Stimulated activated CD8-positive, alpha-beta memory T cell treated with anti-CD3 and anti-CD28 coated beads, Interleukin-7, amount 100 ng/mL, for 4 hours (primary cell): ENCODE results near the gene SNX5.
A peak's percentile ranks its signal among the peaks of the same experiment; 100 is the strongest.

ENCODE experiments used
- DNase-seq, 2 donors: peaks; one replicate each; pipeline ENCODE4 v3.0.0-alpha.2; 2020; ENCODE audit warnings: low read depth in 2 of 2

Gene SNX5

GRCh38 chr20:17968366-17969277, at the start of gene SNX5, which contains the start of gene MGME1:
Gene SNX5 (minus strand): TSS chr20:17968794. CDS start chr20:17968425, 369 bp downstream.
Gene MGME1 (plus strand): TSS chr20:17969018. CDS start chr20:17969860, 842 bp downstream.
- peak; percentile 99 to 100 for DNase-seq

GRCh38 chr20:18018100-18018499, 49.5 kb upstream of the SNX5 start:
- DNase-seq = no peak

GRCh38 chr20:18016772-18017171, 48.2 kb upstream of the SNX5 start:
- DNase-seq = no peak

GRCh38 chr20:18014411-18014810, 45.8 kb upstream of the SNX5 start:
- DNase-seq = no peak

- DNase-seq = no peak
Observed at GRCh38 chr20:18012901-18013300, 44.3 kb upstream of the SNX5 start.

- no peak for DNase-seq
Observed at GRCh38 chr20:18011951-18012645, 43.5 kb upstream of the SNX5 start.

GRCh38 chr20:18011482-18011881, 42.9 kb upstream of the SNX5 start:
- no peak for DNase-seq

GRCh38 chr20:18009116-18009515, 40.5 kb upstream of the SNX5 start:
- DNase-seq = no peak

- DNase-seq = no peak
Observed at GRCh38 chr20:18007534-18008292, 39.1 kb upstream of the SNX5 start.

- DNase-seq = no peak
Observed at GRCh38 chr20:18006684-18007083, 38.1 kb upstream of the SNX5 start.

- DNase-seq = no peak
Observed at GRCh38 chr20:18005990-18006364, 37.4 kb upstream of the SNX5 start.

GRCh38 chr20:18005170-18005989, 36.8 kb upstream of the SNX5 start:
- no peak for DNase-seq

- DNase-seq = no peak
Observed at GRCh38 chr20:18004384-18005031, 35.9 kb upstream of the SNX5 start.

GRCh38 chr20:18003897-18004296, 35.3 kb upstream of the SNX5 start:
- DNase-seq = no peak

GRCh38 chr20:18001131-18001921, 32.7 kb upstream of the SNX5 start:
- DNase-seq = no peak

GRCh38 chr20:17999566-17999965, 31.0 kb upstream of the SNX5 start:
- DNase-seq = no peak

- DNase-seq = no peak
Observed at GRCh38 chr20:17998446-17998845, 29.9 kb upstream of the SNX5 start.

- peak in 1 of 2 donors; percentile 3 for DNase-seq
Observed at GRCh38 chr20:17995967-17996819, 27.6 kb upstream of the SNX5 start.

GRCh38 chr20:17993546-17993945, 25.0 kb upstream of the SNX5 start:
- no peak for DNase-seq
